Panc1 (cell line): Measurements from ENCODE around the gene DGCR8. TPM values are rescaled to one million over a fixed set of nuclear protein-coding genes. Genes with fewer than 3 reads are reported as not detected.

ENCODE experiments used
- ATAC-seq: fragments of 200-7000 bp; cut with Tn5 transposase; 2 replicates; pipeline ENCODE4 v1.9.1; 2020; ENCODE audit warnings: mild to moderate bottlenecking, moderate library complexity
- BruUV-seq: library from RNA; stranded (reverse); fragments of 400-500 nt; replicated peaks from 2 replicates; lab custom pipeline; 2021; lab: Mats Ljungman, UMichigan
- CTCF ChIA-PET: fragments of 300-600 bp; sonication (Branson Sonifier 250); formaldehyde crosslinking; loops from one replicate; lab custom pipeline; 2022; ENCODE audit warnings: antibody characterized with exemption; lab: Charles Lee
- POLR2A ChIA-PET: fragments of 300-600 bp; sonication (Branson Sonifier 250); formaldehyde crosslinking; loops from one replicate; lab custom pipeline; 2022; ENCODE audit warnings: antibody characterized with exemption; lab: Charles Lee
- DNase-seq: peaks from one replicate; pipeline ENCODE4 v3.0.0-alpha.2; 2010; ENCODE audit warnings: low read depth, low spot score
- H3K27ac ChIP-seq: 2 replicates; pipeline ENCODE4 v1.5.1; 2011; ENCODE audit warnings: mild to moderate bottlenecking, low read length, inconsistent platforms
- H3K27me3 ChIP-seq: fragments of 200-500 bp; sonication (Bioruptor generic); 2 replicates; pipeline ENCODE4 v1.6.0; 2014; ENCODE audit warnings: low read length, inconsistent platforms; ENCODE audit not compliant: control insufficient read depth, insufficient read depth
- H3K36me3 ChIP-seq: fragments of 200-500 bp; sonication (Bioruptor generic); 2 replicates; pipeline ENCODE4 v1.5.1; 2014; ENCODE audit warnings: inconsistent platforms, mild to moderate bottlenecking, low read length, moderate library complexity; ENCODE audit not compliant: control insufficient read depth, insufficient read depth
- H3K4me1 ChIP-seq: 2 replicates; pipeline ENCODE4 v1.5.1; 2011; ENCODE audit warnings: inconsistent platforms, mild to moderate bottlenecking, low read length, moderate library complexity; ENCODE audit not compliant: control insufficient read depth, insufficient read depth
- H3K4me3 ChIP-seq, 2 experiments: 2 replicates each; pipeline ENCODE4 v1.5.1; 2011 to 2012; ENCODE audit warnings: low read depth in 2 of 2, low read length in 2 of 2, mild to moderate bottlenecking in 2 of 2, inconsistent platforms in 1 of 2, moderate library complexity in 1 of 2
- H3K9me3 ChIP-seq: fragments of 200-500 bp; sonication (Bioruptor generic); 2 replicates; pipeline ENCODE4 v1.5.1; 2014; ENCODE audit warnings: low read depth, mild to moderate bottlenecking, inconsistent platforms, low read length, moderate library complexity; ENCODE audit not compliant: control insufficient read depth, insufficient read depth
- POLR2AphosphoS5 ChIP-seq: IDR thresholded peaks from 2 replicates; pipeline ENCODE4 v1.6.1; 2012; ENCODE audit warnings: mild to moderate bottlenecking, low read depth, low read length, moderate library complexity
- SIN3A ChIP-seq: IDR thresholded peaks from 2 replicates; pipeline ENCODE4 v1.6.1; 2012; ENCODE audit warnings: low read depth, mild to moderate bottlenecking, low read length, moderate library complexity, borderline replicate concordance; ENCODE audit not compliant: insufficient read depth
- TCF7L2 ChIP-seq: IDR thresholded peaks from 2 replicates; pipeline ENCODE4 v1.6.1; 2011; ENCODE audit warnings: mild to moderate bottlenecking, low read depth, low read length, inconsistent platforms
- in situ Hi-C: cut with HindIII; loops from 2 replicates; pipeline ENCODE4 v1.10.0; 2016; ENCODE audit warnings: low sequenced_read_pairs, low pct_unique_long_range_greater_than_20kb
- intact Hi-C: fragments of 100-400 bp; cut with micrococcal nuclease; formaldehyde crosslinking; loops from one replicate; pipeline ENCODE4 v1.10.0; 2022; ENCODE audit not compliant: unreplicated experiment
- total RNA-seq: library from RNA; stranded (reverse); gene quantifications from one replicate; pipeline ENCODE4 v1.2.1, GENCODE V29; 2021; ENCODE audit not compliant: unreplicated experiment
- TF ChIP-seq, protein P1 (sequence below): fragments of 450-650 bp; IDR thresholded peaks from 2 replicates; pipeline ENCODE4 v1.5.1; 2017; ENCODE audit warnings: mild to moderate bottlenecking
- TF ChIP-seq, protein P2 (sequence below), 2 experiments: IDR thresholded peaks; 2 replicates each; pipeline ENCODE4 v1.6.1; 2011 to 2012; ENCODE audit warnings: low read depth in 2 of 2, control low read depth in 1 of 2, low read length in 1 of 2, mild to moderate bottlenecking in 1 of 2, moderate library complexity in 1 of 2; ENCODE audit not compliant: insufficient read depth in 1 of 2

Gene DGCR8
- total RNA-seq, 1 experiment from 2014 or later, result 35.0 TPM

DNA sequence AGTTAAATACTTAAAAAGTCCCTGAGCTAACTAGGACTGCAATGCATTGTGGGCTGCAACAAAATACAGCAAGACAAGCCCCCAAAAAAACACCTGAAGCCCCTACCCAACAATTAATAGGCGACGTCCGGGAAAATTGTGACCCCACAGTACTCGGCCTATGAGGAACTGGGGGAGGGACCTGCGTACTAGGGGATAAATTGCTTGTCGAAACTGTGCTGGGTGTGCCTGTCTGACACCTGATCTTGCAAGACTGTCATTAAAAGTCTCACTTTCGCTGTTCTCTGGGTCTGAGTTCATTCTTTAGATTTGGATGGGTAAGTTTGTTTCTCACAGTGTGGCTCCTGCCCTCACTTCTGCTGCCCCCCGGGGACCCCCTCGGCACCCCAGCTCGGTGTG, 44.0 kb upstream of the DGCR8 start:
- CTCF ChIA-PET, result no interaction called here
- H3K27ac ChIP-seq, result no peak overlapping the region
- no peak for ATAC-seq
- no peak for DNase-seq
- POLR2A ChIA-PET, result no interaction called here
- no TSS peak for BruUV-seq
- intact Hi-C loops (no loop called here), in situ Hi-C loops (no loop called here)
- H3K4me3 ChIP-seq, result no peak overlapping the region
- no peaks in the 10 kb centered on the region for H3K27me3 ChIP-seq
- H3K9me3 ChIP-seq, result no peaks in the 10 kb centered on the region
- H3K36me3 ChIP-seq, result no peaks in the 10 kb centered on the region
- TF ChIP-seq SIN3A, result no peak
- TF ChIP-seq, protein P1, sequence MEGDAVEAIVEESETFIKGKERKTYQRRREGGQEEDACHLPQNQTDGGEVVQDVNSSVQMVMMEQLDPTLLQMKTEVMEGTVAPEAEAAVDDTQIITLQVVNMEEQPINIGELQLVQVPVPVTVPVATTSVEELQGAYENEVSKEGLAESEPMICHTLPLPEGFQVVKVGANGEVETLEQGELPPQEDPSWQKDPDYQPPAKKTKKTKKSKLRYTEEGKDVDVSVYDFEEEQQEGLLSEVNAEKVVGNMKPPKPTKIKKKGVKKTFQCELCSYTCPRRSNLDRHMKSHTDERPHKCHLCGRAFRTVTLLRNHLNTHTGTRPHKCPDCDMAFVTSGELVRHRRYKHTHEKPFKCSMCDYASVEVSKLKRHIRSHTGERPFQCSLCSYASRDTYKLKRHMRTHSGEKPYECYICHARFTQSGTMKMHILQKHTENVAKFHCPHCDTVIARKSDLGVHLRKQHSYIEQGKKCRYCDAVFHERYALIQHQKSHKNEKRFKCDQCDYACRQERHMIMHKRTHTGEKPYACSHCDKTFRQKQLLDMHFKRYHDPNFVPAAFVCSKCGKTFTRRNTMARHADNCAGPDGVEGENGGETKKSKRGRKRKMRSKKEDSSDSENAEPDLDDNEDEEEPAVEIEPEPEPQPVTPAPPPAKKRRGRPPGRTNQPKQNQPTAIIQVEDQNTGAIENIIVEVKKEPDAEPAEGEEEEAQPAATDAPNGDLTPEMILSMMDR, result no peak
- TF ChIP-seq TCF7L2, result no peak
- TF ChIP-seq POLR2AphosphoS5, result no peak
- TF ChIP-seq, protein P2, sequence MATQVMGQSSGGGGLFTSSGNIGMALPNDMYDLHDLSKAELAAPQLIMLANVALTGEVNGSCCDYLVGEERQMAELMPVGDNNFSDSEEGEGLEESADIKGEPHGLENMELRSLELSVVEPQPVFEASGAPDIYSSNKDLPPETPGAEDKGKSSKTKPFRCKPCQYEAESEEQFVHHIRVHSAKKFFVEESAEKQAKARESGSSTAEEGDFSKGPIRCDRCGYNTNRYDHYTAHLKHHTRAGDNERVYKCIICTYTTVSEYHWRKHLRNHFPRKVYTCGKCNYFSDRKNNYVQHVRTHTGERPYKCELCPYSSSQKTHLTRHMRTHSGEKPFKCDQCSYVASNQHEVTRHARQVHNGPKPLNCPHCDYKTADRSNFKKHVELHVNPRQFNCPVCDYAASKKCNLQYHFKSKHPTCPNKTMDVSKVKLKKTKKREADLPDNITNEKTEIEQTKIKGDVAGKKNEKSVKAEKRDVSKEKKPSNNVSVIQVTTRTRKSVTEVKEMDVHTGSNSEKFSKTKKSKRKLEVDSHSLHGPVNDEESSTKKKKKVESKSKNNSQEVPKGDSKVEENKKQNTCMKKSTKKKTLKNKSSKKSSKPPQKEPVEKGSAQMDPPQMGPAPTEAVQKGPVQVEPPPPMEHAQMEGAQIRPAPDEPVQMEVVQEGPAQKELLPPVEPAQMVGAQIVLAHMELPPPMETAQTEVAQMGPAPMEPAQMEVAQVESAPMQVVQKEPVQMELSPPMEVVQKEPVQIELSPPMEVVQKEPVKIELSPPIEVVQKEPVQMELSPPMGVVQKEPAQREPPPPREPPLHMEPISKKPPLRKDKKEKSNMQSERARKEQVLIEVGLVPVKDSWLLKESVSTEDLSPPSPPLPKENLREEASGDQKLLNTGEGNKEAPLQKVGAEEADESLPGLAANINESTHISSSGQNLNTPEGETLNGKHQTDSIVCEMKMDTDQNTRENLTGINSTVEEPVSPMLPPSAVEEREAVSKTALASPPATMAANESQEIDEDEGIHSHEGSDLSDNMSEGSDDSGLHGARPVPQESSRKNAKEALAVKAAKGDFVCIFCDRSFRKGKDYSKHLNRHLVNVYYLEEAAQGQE (IDR thresholded peaks at IDR 0.05; ENCODE audit: insufficient read depth in 1 of 2, low read depth in 2 of 2, low read length in 1 of 2), result no peak
- no peaks in the 10 kb centered on the region for H3K4me1 ChIP-seq

DNA sequence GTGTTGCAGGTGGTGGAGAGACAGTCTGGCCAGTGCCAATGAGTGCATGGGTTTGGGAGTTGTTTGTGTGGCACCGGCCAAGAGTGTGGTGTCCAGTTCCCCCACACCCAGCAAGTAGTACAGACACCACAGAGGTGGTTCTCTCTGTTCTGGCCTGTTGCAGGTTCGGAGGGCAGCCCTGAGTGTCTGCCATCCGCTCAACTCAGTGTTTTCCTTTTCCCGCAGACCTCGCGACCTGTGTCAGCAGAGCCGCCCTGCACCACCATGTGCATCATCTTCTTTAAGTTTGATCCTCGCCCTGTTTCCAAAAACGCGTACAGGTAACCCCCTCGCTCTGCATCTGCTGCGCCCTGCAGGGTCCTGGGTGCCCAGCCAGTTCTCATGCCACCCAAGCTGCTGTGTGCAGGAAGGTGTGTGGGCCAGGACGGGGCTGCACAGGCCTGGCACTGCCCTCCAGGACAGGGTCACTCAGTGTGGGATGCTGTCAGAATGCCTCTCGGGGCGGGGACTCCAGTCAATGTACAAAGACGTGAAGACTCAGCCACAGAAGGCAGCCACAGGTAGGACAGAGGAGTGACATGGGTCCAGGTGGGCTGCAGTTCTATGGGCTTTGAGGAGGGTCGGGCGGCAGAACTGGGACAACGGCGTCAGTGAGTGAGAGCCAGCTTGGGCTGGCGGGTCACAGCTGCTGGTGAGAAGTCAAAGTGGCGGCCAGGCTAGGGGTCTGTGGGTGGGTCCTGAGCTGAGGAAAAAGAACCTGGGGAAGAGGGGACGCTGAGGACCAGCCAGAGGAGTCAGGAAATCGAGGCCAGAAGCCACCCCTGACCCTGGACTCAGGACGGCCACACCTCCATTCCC, 43.3 kb upstream of the DGCR8 start:
- H3K27me3 ChIP-seq, result no peaks in the 10 kb centered on the region
- no peaks in the 10 kb centered on the region for H3K9me3 ChIP-seq
- ATAC-seq (no peak), DNase-seq (no peak)
- intact Hi-C loops (no loop called here), in situ Hi-C loops (no loop called here)
- H3K36me3 ChIP-seq, result no peaks in the 10 kb centered on the region
- no TSS peak for BruUV-seq
- no peak overlapping the region for H3K4me3 ChIP-seq
- H3K4me1 ChIP-seq, result no peaks in the 10 kb centered on the region
- H3K27ac ChIP-seq, result no peak overlapping the region
- TF ChIP-seq TCF7L2, result no peak
- TF ChIP-seq SIN3A, result no peak
- TF ChIP-seq, protein P1, result no peak
- TF ChIP-seq POLR2AphosphoS5, result no peak
- TF ChIP-seq, protein P2 (IDR thresholded peaks at IDR 0.05; ENCODE audit: insufficient read depth in 1 of 2, low read depth in 2 of 2, low read length in 1 of 2), result no peak
- ChIA-PET POLR2A (no interaction called here), CTCF (no interaction called here)
